ENCODE measurements around the gene CSRP2. TPM values are rescaled to one million over a fixed set of nuclear protein-coding genes. Genes with fewer than 3 reads are reported as not detected.

The CSRP2 gene
- total RNA-seq, 3 donors from 2014 or later, result 2.5 to 13.1 (median 6.5) TPM

- intact Hi-C loops (cut with DNase I, micrococcal nuclease), result no loop called here
- ATAC-seq, result peak; percentile 38
- peak in 2 of 3 donors; percentile 30 to 37 for DNase-seq
- no peak overlapping the region for H3K4me3 ChIP-seq
- no peaks in the 10 kb centered on the region for H3K4me1 ChIP-seq (ENCODE audit: low read depth)
- H3K9me3 ChIP-seq, result no peaks in the 10 kb centered on the region
- TF ChIP-seq CTCF (IDR thresholded peaks at IDR 0.05), result peak; percentile 21
- no peaks in the 10 kb centered on the region for H3K36me3 ChIP-seq (ENCODE audit: low read depth)
These were observed 57.8 kb downstream of the CSRP2 start for GRCh38 chr12:76820888-76821482.

- intact Hi-C loops (cut with DNase I, micrococcal nuclease), result no loop called here
These were observed 64.8 kb downstream of the CSRP2 start for GRCh38 chr12:76813972-76814371.

GRCh38 chr12:76813265-76813664 is 65.6 kb downstream of the CSRP2 start:
- TF ChIP-seq CTCF (IDR thresholded peaks at IDR 0.05), result no peak
- intact Hi-C loops (cut with DNase I, micrococcal nuclease), result no loop called here
- Histone ChIP-seq H3K4me1 (ENCODE audit: low read depth) (no peaks in the 10 kb centered on the region), H3K4me3 (no peak overlapping the region), H3K9me3 (no peaks in the 10 kb centered on the region), H3K36me3 (ENCODE audit: low read depth) (no peaks in the 10 kb centered on the region)
- ATAC-seq (no peak), DNase-seq (no peak)

More at GRCh38 chr12:76813972-76814371, 64.8 kb downstream of the CSRP2 start:
- H3K9me3 ChIP-seq, result no peaks in the 10 kb centered on the region
- no peaks in the 10 kb centered on the region for H3K4me1 ChIP-seq (ENCODE audit: low read depth)
- TF ChIP-seq CTCF (IDR thresholded peaks at IDR 0.05), result no peak
- no peak for DNase-seq
- H3K4me3 ChIP-seq, result no peak overlapping the region
- no peaks in the 10 kb centered on the region for H3K36me3 ChIP-seq (ENCODE audit: low read depth)
- no peak for ATAC-seq

- no peaks in the 10 kb centered on the region for H3K4me1 ChIP-seq (ENCODE audit: low read depth)
- TF ChIP-seq CTCF (IDR thresholded peaks at IDR 0.05), result no peak
- no peak overlapping the region for H3K4me3 ChIP-seq
- intact Hi-C loops (cut with DNase I, micrococcal nuclease), result no loop called here
- ATAC-seq (no peak), DNase-seq (no peak)
- H3K9me3 ChIP-seq, result no peaks in the 10 kb centered on the region
- no peaks in the 10 kb centered on the region for H3K36me3 ChIP-seq (ENCODE audit: low read depth)
These were observed 66.8 kb downstream of the CSRP2 start for GRCh38 chr12:76811976-76812375.

GRCh38 chr12:76810671-76811419 is 68.0 kb downstream of the CSRP2 start:
- TF ChIP-seq CTCF (IDR thresholded peaks at IDR 0.05), result no peak
- DNase-seq, result no peak
- intact Hi-C loops (cut with DNase I, micrococcal nuclease), result no loop called here
- no peaks in the 10 kb centered on the region for H3K9me3 ChIP-seq
- no peak for ATAC-seq
- no peaks in the 10 kb centered on the region for H3K36me3 ChIP-seq (ENCODE audit: low read depth)
- H3K4me1 ChIP-seq (ENCODE audit: low read depth), result no peaks in the 10 kb centered on the region
- H3K4me3 ChIP-seq, result no peak overlapping the region

Other genes starting within 250 kb of the CSRP2 start
- gene ZDHHC17, start 114.9 kb downstream of the CSRP2 start, total RNA-seq, result 10 to 100 TPM; 17.4 to 39.0 (median 25.7) TPM
- 1 to 10 TPM in 1 of 3 donors, under 1 TPM in 2; 0.89 to 4.4 (median 0.90) TPM for gene E2F7, start 186.6 kb upstream of the CSRP2 start, total RNA-seq